ENCODE data around the gene PPP2R3B.
A peak's percentile ranks its signal among the peaks of the same experiment; 100 is the strongest.

PPP2R3B gene

GRCh38 chrX:356385-357034, 30.2 kb downstream of the PPP2R3B start:
- H3K9ac ChIP-seq (ENCODE audit: low read depth, low read length, poor library complexity), result peak overlapping the region; percentile 70
- no peak for DNase-seq (ENCODE audit: low spot score)
- no peak overlapping the region for H2BK120ac ChIP-seq (ENCODE audit: low read depth, low read length)
- H3K14ac ChIP-seq (ENCODE audit: low read length), result no peak overlapping the region
- no peak overlapping the region for H2AFZ ChIP-seq (ENCODE audit: low read length)
- no peak overlapping the region for H3K27ac ChIP-seq (replicated peaks; ENCODE audit: low read length)
- H3K4me1 ChIP-seq (ENCODE audit: control insufficient read depth in 2 of 2, insufficient read depth in 1 of 2, low read depth in 1 of 2, low read length in 2 of 2), result no peaks in the 10 kb centered on the region
- no peak overlapping the region for H2AK5ac ChIP-seq (ENCODE audit: low read depth, low read length)
- H2BK15ac ChIP-seq (ENCODE audit: low read length), result no peak overlapping the region
- H2BK12ac ChIP-seq (ENCODE audit: low read length), result no peak overlapping the region
- H3K27me3 ChIP-seq (ENCODE audit: control insufficient read depth in 3 of 3, insufficient read depth in 3 of 3, low read depth in 1 of 3, low read length in 3 of 3), result no peaks in the 10 kb centered on the region
- no peak overlapping the region for H4K91ac ChIP-seq (ENCODE audit: low read depth, low read length, poor library complexity)
- no peak overlapping the region for H3K4me3 ChIP-seq (ENCODE audit: low read length in 2 of 2)
- H4K8ac ChIP-seq (ENCODE audit: low read depth, low read length), result peak overlapping the region; percentile 17
- H3K23ac ChIP-seq (ENCODE audit: low read depth, low read length, poor library complexity), result no peak overlapping the region
- peaks cover 29% of the 10 kb centered on the region for H3K79me1 ChIP-seq (ENCODE audit: low read depth, low read length)
- no peak overlapping the region for H3K4ac ChIP-seq (ENCODE audit: low read length)
- peaks cover 15 to 25% of the 10 kb centered on the region in 2 donors for H3K9me3 ChIP-seq (replicated peaks in 1 of 2; ENCODE audit: control insufficient read depth in 2 of 2, insufficient read depth in 1 of 2, low read depth in 1 of 2, low read length in 2 of 2)
- no peak overlapping the region for H3K18ac ChIP-seq (ENCODE audit: low read length)
- no CpG with 5 or more reads among the region's 17 CpGs for whole genome bisulfite sequencing, 2 donors (ENCODE audit: extremely low coverage in 2 of 2, insufficient read length in 2 of 2, insufficient replicate concordance in 1 of 2)
- no peak overlapping the region for H3K4me2 ChIP-seq (ENCODE audit: insufficient read depth, low read length, poor library complexity, severe bottlenecking)
- H3K36me3 ChIP-seq (replicated peaks in 1 of 2; ENCODE audit: control insufficient read depth in 2 of 2, insufficient read depth in 2 of 2, low read length in 2 of 2), result peaks cover 34 to 79% of the 10 kb centered on the region in 2 donors
- H2BK5ac ChIP-seq (ENCODE audit: low read length), result no peak overlapping the region

- no peak overlapping the region for H3K9ac ChIP-seq (ENCODE audit: low read depth, low read length, poor library complexity)
- H2BK5ac ChIP-seq (ENCODE audit: low read length), result no peak overlapping the region
- H3K9me3 ChIP-seq (replicated peaks in 1 of 2; ENCODE audit: control insufficient read depth in 2 of 2, insufficient read depth in 1 of 2, low read depth in 1 of 2, low read length in 2 of 2), result peaks cover 5 to 14% of the 10 kb centered on the region in 2 donors
- no peak overlapping the region for H2BK12ac ChIP-seq (ENCODE audit: low read length)
- H3K27me3 ChIP-seq (ENCODE audit: control insufficient read depth in 3 of 3, insufficient read depth in 3 of 3, low read depth in 1 of 3, low read length in 3 of 3), result no peaks in the 10 kb centered on the region
- peaks cover 24 to 73% of the 10 kb centered on the region in 2 donors for H3K36me3 ChIP-seq (replicated peaks in 1 of 2; ENCODE audit: control insufficient read depth in 2 of 2, insufficient read depth in 2 of 2, low read length in 2 of 2)
- no peak overlapping the region for H3K4me2 ChIP-seq (ENCODE audit: insufficient read depth, low read length, poor library complexity, severe bottlenecking)
- DNase-seq (ENCODE audit: low spot score), result no peak
- H2BK15ac ChIP-seq (ENCODE audit: low read length), result no peak overlapping the region
- no peak overlapping the region for H3K14ac ChIP-seq (ENCODE audit: low read length)
- no peak overlapping the region for H2AFZ ChIP-seq (ENCODE audit: low read length)
- no peak overlapping the region for H2BK120ac ChIP-seq (ENCODE audit: low read depth, low read length)
- peak overlapping the region; percentile 85 for H3K23ac ChIP-seq (ENCODE audit: low read depth, low read length, poor library complexity)
- H3K4ac ChIP-seq (ENCODE audit: low read length), result no peak overlapping the region
- no peak overlapping the region for H3K18ac ChIP-seq (ENCODE audit: low read length)
- no peak overlapping the region for H3K4me3 ChIP-seq (ENCODE audit: low read length in 2 of 2)
- H4K8ac ChIP-seq (ENCODE audit: low read depth, low read length), result no peak overlapping the region
- H3K27ac ChIP-seq (replicated peaks; ENCODE audit: low read length), result no peak overlapping the region
- peak overlapping the region; percentile 64 for H4K91ac ChIP-seq (ENCODE audit: low read depth, low read length, poor library complexity)
- WGBS, 2 donors (ENCODE audit: extremely low coverage in 2 of 2, insufficient read length in 2 of 2, insufficient replicate concordance in 1 of 2), result no CpG with 5 or more reads among the region's 35 CpGs
- H3K4me1 ChIP-seq (ENCODE audit: control insufficient read depth in 2 of 2, insufficient read depth in 1 of 2, low read depth in 1 of 2, low read length in 2 of 2), result no peaks in the 10 kb centered on the region
- peaks cover 22% of the 10 kb centered on the region for H3K79me1 ChIP-seq (ENCODE audit: low read depth, low read length)
- H2AK5ac ChIP-seq (ENCODE audit: low read depth, low read length), result no peak overlapping the region
Measured at GRCh38 chrX:355329-356050, 31.2 kb downstream of the PPP2R3B start.

- H2BK15ac ChIP-seq (ENCODE audit: low read length), result no peak overlapping the region
- peaks cover 17 to 64% of the 10 kb centered on the region in 2 donors for H3K36me3 ChIP-seq (replicated peaks in 1 of 2; ENCODE audit: control insufficient read depth in 2 of 2, insufficient read depth in 2 of 2, low read length in 2 of 2)
- peak overlapping the region; percentile 21 for H3K9ac ChIP-seq (ENCODE audit: low read depth, low read length, poor library complexity)
- peaks cover 0 to 3% of the 10 kb centered on the region in 2 donors for H3K4me1 ChIP-seq (ENCODE audit: control insufficient read depth in 2 of 2, insufficient read depth in 1 of 2, low read depth in 1 of 2, low read length in 2 of 2)
- no peak overlapping the region for H3K18ac ChIP-seq (ENCODE audit: low read length)
- peak overlapping the region; percentile 24 for H2BK5ac ChIP-seq (ENCODE audit: low read length)
- H3K27ac ChIP-seq (replicated peaks; ENCODE audit: low read length), result no peak overlapping the region
- H2AFZ ChIP-seq (ENCODE audit: low read length), result no peak overlapping the region
- no peak overlapping the region for H4K91ac ChIP-seq (ENCODE audit: low read depth, low read length, poor library complexity)
- no peak overlapping the region for H2BK12ac ChIP-seq (ENCODE audit: low read length)
- H3K79me1 ChIP-seq (ENCODE audit: low read depth, low read length), result peaks cover 30% of the 10 kb centered on the region
- WGBS, 2 donors (ENCODE audit: extremely low coverage in 2 of 2, insufficient read length in 2 of 2, insufficient replicate concordance in 1 of 2), result no CpG with 5 or more reads among the region's 39 CpGs
- H3K4me3 ChIP-seq (ENCODE audit: low read length in 2 of 2), result no peak overlapping the region
- no peak overlapping the region for H3K4me2 ChIP-seq (ENCODE audit: insufficient read depth, low read length, poor library complexity, severe bottlenecking)
- no peak for DNase-seq (ENCODE audit: low spot score)
- peak overlapping the region; percentile 17 for H4K8ac ChIP-seq (ENCODE audit: low read depth, low read length)
- H3K14ac ChIP-seq (ENCODE audit: low read length), result peak overlapping the region; percentile 56
- no peaks in the 10 kb centered on the region for H3K9me3 ChIP-seq (replicated peaks in 1 of 2; ENCODE audit: control insufficient read depth in 2 of 2, insufficient read depth in 1 of 2, low read depth in 1 of 2, low read length in 2 of 2)
- H3K27me3 ChIP-seq (ENCODE audit: control insufficient read depth in 3 of 3, insufficient read depth in 3 of 3, low read depth in 1 of 3, low read length in 3 of 3), result no peaks in the 10 kb centered on the region
- H3K4ac ChIP-seq (ENCODE audit: low read length), result no peak overlapping the region
- peak overlapping the region; percentile 73 for H3K23ac ChIP-seq (ENCODE audit: low read depth, low read length, poor library complexity)
- H2BK120ac ChIP-seq (ENCODE audit: low read depth, low read length), result no peak overlapping the region
- no peak overlapping the region for H2AK5ac ChIP-seq (ENCODE audit: low read depth, low read length)
Measured at GRCh38 chrX:353566-354535, 32.9 kb downstream of the PPP2R3B start.

Data from neuronal stem cell (in vitro differentiated cells).